NCI-H146 treated with DMSO at 0.1 percent for 48 hours (cell line): ENCODE measurements around the gene PCBP3.

Experiments
- DNase-seq: peaks from one replicate; lab custom pipeline; 2025; ENCODE audit not compliant: unreplicated experiment; lab: John Stamatoyannopoulos, UW

PCBP3 gene

DNA sequence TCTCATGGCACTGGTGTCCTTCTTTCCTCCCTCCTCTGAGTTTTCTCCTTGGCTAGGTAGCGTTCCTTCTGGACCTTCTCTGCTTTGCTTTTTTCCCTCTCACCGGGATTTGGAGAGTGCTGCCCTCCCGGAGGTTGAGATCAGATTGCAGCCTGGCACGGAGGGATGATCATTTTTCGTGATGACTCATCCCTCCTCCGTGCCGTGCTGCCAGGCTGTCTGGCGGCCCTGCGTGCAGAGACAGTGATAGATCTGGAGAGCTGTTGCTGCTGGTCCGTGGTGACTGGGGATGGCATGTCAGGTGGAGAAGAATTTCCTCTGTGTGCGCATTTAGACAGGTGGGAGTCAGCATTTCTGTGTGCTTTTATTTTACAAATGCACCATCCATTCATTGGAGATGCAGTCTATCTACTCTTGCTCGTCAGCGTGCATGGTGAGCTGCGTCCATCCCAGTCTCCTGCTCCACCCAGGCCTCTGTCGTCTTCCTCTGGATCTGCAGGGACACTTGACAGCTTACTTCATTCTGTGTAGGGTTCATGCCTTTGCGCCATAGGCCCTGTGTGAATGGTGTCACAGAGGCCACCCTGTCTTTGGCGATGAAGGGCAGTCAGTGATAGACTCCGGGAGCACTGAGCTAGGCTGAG is 104.4 kb downstream of the PCBP3 start:
- no peak for DNase-seq

DNA sequence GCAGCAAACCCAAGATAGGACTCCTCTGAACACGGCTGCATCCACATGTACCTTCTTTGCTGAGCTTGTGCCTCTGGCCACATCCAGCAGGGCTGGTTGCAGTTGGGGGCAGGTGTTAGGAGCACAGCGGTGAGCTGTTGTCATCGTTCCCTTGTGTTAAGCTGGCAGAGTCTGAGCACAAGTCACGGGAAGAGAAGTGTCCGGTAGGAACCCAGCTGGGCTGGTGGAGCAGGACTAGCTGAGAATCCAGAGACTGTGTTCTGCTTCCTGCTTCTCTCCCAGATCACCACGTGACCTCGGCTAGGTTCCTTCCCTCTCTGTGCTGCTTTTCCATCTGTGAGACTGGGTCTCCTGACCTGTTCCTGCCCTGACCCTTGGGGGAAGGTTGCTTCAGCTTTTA is 105.1 kb downstream of the PCBP3 start:
- no peak for DNase-seq

DNA sequence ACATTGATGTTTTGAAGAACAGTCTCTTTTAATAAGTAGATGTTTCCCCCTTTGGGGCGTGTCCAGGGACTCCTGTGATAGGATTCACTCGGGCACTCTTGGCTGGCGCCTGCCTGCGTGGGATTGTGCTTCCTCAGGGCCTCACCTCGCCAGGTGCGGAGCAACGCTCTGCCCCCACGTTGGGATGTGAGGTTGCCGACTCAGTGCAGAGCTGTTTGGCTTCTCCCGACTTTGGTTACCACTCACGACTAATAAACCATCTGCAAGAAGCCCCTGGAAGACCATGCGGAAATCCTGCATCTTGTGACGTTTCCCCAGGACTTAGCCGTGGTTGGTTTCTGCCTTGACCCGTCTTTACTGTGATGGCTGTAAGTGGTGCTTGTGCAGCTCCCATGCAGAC is 106.4 kb downstream of the PCBP3 start:
- no peak for DNase-seq

DNA sequence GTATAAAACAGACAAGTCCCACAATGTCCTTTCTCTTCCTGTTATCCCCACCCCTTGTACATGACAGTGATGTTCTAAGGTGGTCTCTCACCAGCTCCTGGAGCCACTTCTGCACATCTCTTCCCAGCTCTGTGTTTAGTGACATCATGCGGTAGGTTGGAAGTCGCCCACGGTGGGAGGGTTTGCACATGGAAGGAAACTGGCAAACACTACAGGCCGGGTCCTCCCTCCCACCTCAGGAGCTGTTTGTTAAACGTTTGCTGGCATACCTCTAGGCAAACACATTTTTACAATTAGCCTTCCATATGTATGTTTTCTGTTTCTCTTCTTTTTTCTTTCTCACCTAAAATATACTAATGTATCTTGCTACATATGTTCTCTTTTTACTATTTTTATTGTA is 107.4 kb downstream of the PCBP3 start:
- DNase-seq, result no peak

DNA sequence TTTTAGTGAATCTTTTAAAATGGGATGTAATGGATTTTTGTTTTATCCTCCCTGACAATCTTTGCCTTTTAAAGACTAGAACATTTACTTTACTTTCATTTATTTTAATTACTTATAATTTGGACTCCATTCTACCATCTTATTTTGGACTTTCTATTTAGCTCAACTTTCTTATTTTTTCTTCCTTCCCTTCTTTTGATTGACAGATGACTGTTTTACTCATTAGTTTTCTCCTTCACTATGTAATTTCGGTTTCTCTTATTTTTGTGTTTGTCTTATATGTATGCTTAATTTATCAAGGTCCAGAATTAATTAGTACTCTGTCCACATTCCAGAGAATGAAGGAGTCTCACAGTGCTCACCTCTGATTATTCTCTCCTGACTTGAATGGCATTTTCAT is 109.9 kb downstream of the PCBP3 start:
- DNase-seq, result no peak

DNA sequence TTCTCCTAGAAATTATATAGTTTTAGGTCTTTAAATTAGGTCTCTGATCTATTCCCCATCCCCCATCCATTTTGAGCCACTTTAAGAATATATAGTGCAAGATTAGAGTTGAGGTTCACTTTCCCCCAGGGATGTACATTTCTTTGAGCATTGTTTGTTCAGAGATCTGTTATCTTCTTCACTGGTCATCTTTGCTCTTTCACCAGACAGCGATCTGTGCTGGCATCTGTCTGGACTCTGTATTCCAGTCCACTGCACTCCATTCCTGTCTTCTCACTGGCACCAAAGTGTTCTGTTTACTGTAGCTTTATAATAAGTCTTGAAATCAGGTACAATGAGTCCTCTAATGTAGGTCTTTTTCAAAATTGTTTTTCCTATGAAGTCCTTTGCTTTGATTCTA is 112.5 kb downstream of the PCBP3 start:
- no peak for DNase-seq

DNA sequence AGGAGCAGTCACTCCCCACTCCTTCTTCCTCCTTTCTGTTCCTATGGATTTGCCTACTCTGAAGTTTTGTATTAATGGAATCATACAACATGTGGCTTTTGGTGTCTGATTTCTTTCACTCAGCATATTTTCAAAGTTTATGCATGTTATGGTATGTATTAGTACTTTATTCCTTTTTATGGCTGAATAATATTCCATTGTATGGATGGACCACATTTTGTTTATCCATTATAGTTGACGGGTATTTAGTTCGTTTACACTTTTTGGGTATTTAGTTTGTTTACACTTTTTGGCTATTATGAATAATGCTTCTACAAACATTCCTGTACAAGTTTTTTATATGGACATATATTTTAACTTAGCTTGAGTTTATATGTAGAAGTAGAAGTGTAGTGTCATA is 113.1 kb downstream of the PCBP3 start:
- no peak for DNase-seq

DNA sequence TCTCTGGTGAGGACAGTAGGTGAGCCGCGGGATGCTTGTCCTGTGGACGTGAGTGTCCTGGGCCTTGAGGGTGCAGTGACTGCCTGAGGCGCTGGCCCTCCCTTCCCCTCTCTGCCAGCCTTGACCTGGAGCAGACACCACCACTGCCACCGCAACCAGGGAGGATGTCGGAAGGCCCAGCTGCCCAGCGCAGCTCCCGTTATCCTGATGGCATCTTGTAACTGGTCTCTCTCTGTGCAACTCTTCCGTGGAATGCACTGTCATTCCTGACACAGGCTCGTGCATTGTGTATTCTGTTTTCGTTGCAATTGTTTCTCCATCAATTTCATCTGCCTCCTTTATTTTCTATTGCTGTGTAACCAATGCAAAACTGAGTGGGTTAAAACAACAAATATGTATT is 118.2 kb downstream of the PCBP3 start:
- DNase-seq, result no peak

DNA sequence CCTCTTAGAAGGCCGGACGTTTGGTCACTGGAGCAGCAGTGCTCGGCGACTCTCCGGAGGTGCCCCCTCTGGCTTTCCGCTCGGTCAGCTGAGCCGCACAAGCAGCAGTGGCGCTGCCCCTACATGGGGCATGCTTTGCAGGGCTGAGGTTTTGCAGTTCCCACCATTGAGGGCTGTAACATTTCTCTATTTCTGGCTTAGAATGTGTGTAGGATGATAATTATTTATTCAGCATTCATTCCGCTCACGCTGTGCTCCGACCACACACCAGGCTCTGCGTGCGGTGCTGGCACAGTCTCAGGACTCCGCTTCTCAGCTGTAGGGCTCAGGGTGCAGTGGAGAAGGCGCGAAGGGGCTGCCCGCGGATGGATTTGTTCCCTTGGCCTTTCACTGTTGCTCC is 119.5 kb downstream of the PCBP3 start:
- no peak for DNase-seq

DNA sequence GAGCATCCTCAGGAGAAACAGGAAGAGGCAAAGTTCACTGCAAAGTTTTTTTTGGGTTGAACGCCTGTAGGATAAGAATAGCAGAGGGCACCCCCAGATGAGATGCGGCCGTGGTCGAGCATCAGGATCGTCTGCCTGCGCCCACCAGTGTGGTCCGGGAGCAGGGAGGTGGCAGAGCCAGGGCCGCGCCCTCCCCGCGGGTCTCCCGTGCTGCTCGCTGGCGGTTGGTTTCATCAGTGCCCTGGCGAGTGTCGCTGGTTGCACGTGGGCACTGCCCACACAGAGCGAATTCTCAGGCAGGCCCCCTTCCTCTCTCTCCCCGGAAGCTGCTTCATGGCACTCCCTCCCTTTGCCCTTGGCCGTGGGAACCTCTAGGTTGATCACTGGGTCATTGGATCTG is 120.0 kb downstream of the PCBP3 start:
- DNase-seq, result no peak

DNA sequence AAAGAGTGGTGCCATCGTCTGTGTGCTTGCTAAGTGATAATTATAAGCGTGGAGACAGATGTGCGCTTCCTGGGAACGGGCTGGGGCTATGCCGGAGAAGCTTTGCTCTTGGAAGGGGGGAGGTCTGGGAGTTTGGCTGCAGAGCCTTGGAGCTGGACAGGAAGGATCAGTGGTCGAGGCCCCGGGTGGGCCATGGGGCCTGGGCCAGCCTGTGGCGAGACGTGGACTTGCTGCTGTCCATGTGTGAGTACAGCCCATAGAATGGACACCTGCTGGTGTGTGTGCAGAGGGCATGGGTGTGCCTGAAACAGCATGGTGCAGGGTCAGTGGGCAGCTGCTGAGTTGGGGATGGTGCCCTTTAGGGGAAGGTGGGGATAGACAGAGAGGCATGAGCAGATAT is 121.3 kb downstream of the PCBP3 start:
- DNase-seq, result no peak

DNA sequence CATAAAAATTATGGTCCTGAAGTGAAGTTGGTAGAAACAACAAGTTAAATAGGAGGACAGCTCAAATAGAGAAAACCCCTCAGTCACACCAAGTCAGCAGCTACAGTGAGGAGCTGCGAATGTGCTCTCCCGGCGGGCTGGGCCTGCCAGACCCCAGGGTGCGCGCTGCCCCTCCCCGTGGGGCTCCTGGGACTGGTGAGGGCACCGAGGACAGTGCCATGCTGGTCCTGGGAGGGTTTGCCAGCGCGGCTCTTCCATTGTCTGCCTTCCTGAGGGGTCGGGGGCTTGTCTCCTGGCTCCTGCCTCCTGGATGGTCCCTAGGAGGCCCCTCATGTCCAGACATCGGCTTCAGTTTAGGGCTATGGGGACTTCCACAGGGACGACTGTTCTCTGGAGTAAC is 121.8 kb downstream of the PCBP3 start:
- DNase-seq, result no peak

DNA sequence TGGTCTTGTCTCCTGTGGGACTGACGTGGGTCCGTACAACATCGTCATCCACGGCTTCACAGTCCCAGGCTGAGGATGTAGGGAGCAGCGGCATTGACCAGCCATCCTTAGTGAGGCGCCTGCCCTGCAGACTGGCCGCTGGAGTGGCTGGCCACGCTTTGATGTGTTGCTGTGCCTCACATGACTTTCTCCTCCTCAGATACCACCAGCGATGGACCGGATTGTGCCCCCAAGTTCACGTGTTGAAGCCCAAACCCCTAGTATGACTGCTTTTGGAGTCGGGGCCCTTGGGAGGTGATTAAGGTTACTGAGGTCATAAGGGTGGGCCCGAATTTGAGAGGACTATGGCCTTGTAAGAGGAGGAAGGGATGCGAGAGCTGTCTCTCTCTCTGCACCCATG is 122.5 kb downstream of the PCBP3 start:
- no peak for DNase-seq

DNA sequence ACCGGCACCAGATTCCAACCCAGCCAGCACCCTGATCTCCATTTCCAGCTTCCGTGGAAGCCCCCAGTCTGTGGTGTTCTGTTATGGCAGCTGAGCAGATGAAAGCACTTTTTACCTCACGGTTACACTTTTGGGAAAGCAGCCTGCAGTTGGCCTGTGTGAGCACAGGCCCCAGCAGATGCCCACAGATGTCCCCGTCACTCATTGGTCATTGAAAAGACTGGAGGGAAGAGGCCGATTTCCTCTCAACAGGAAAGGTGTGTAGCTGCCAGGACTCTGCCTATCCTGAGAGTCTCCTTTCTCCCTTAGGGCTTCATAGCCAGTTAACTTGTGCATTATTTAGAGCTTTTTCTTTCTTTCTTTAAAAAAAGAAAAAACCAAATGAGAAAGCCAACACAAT is 123.0 kb downstream of the PCBP3 start:
- DNase-seq, result no peak

DNA sequence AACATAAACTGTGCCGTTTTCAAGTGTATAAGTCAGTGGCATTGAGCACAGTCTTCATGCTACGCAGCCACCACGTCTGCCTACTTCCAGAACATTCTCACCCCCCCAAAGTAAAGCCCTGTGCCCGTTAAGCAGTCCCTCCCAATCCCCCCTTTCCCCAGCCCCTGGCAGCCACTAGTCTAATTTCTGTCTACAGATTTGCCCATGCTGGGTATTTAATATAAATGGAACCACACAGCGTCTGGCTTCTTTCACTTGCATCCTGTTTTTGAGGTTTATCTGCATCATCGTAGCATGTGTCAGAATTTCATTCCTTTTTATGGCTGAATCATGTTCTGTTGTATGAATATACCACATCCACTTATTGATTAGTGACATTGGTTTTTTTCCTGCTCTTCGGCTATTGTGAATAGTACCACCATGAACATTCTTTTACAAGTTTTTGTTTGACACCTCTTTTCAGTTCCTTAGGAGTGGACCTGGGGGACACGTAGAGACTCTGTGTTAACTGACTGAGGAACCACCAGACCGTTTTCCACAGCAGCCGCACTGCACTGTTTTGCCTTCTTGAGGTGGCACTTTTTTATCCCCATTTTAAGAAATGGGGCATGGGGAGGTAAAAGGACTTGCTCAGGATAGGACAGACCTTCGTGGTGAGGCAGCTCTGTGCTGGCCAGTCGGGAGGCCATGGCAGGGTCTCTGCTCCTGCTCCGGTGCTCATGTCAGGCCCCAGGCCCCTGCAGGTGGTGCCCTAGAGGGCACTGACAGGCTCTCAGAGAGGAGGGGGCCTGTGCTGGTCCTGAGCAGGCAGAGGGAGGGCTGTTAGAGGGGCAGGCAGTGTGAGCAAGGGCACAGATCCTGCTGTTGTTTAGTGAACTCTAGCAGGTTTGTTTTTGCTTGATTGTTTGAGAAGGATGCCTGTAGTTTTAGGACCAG is 123.8 kb downstream of the PCBP3 start:
- no peak for DNase-seq

DNA sequence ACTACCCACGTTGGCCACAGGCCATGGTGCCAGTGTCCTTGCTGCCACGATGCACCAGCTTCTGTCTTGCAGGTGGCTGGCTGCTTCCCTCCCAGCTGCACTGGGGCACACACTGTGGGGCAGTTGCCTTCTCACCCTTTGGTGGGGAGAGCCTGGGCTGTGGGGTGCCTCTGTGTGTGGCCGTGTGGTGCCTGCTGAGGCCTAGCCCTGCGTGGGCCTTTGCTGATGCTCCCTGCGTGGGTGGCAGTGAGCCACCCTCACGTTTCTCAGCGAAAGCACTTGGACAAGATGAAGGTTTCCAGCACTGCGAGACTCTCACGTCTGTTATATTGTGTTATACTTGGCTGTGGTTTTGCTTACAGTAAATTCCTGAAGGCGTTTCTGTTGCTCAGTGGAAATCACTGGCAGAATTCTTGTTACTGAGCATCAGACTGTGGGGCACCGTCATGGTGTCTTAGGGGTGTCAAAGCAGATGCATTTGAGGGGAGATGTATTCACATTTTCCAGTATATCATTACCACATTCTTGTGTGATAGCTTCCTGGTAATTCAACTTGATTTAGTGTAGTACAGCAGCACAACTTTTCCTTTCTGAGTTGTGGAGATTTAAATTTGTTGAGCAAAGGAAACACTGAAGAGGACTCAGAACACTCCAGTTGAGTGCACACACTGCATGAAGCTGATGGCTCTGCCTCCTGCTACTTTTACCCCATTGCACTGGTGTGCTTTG is 124.7 kb downstream of the PCBP3 start:
- DNase-seq, result no peak

DNA sequence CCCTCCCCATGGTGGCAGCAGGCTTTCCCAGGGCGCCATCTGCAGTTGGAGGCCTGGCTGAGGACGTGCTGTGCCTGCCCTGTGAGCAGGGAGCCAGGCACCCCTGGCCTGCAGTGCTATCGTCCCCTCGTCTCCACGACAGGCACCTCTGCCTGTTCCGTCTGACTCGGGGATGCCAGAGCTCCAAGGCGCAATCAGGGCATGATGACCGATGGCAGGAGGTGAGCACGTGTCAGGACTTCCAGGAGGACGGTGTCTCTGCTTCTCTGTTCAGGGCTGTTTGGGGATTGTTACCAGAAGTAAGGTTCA is 125.2 kb downstream of the PCBP3 start:
- DNase-seq, result no peak

DNA sequence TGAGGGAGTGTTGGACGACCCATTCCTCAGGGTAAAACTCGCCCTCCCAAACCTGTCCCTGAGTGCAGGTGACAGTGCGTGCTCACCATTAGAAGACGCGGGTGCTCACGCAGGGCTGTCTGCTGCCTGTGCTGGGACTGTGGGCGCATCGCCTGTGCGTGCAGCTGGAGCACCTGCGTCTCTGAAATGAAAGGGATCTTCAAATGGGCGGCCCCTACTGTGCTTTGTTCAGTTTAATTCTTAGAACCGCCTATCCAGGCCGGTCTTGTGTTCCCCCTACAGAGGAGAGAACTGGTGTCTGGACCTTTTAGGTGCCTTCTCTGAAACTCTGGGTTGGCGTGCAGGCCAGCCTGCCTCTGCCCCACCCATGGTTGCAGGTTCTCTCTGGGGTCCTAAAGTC is 125.8 kb downstream of the PCBP3 start:
- DNase-seq, result no peak

DNA sequence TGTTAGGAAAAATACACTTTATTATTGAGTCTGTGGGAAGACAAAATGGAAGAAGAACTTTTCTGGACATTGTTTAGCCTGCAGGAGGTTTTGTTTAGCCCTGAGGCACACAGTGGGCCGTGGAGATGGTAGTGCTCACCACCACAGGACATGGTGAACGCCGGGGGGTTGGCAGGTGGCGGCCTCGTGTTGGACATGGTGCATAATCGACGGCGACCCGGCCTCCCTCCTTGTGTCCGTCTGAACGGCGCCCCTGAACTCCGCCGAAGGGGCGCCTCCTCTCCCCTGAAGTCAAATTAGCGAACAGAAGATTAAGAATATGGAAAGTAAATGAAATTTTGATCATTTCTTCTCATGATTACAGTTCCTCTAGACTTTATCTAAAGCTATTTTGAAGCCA is 126.4 kb downstream of the PCBP3 start:
- DNase-seq, result no peak

DNA sequence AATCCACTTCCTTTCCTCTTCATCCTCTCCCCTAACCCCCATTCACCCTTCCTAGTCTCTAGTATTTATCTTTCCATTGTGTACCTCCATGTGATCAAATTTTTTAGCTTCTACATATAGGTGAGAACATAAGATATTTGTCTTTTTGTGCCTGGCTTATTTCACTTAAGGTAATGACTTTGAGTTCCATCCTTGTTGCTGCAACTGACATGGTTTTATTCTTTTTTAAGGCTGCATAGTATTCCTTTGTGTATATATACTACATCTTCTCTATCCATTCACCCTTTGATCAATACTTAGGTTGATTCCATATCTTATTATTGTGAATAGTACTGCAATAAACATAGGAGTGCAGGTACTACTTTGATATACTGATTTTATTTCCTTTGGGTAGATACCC is 128.7 kb downstream of the PCBP3 start:
- DNase-seq, result no peak

DNA sequence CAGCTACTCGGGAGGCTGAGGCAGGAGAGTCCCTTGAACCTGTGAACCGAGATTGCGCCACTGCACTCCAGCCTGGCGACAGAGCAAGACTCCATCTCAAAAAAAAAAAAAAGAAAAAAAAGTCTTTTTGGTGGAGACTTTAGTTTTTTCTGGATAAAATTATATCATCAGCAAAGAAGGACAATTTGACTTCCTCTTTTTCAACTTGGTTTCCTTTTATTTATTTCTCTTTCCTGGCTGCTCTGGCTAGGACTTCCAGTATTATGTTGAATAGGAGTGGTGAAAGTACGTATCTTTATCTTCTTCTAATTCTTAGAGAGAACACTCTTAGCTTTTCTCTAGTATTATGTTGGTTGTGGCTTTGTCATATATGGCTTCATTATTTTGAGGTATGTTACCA is 130.8 kb downstream of the PCBP3 start:
- no peak for DNase-seq

DNA sequence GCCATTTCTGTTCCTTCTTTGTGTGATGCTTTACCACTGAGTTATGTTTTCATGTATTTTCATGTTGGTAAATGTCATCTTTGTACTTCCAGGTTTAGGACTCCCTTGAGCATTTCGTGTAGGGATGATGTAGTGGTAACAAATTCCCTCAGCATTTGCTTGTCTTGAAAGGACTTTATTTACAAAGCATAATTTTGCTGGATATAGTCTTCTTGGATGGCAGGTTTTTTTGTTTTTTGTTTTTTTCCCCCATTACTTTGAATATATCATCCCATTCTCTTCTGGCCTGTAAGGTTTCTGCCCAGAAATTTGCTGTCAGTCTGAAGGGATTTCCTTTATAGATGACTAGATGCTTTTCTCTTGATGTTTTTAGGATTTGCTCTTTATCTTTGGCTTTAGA is 133.4 kb downstream of the PCBP3 start:
- DNase-seq, result no peak
